ENCODE results near the gene OR9Q1.

Gene OR9Q1

GRCh38 chr11:58060939-58061672 lies 37.4 kb downstream of the OR9Q1 start:
- Histone ChIP-seq H3K4me3 (ENCODE audit: low read depth, low read length) (no peak overlapping the region), H3K27me3 (ENCODE audit: insufficient read depth, low read length) (no peaks in the 10 kb centered on the region), H3K4me1 (ENCODE audit: control insufficient read depth, insufficient read depth, low read length, unreplicated experiment) (peaks cover 34% of the 10 kb centered on the region), H3K27ac (ENCODE audit: low read depth, low read length) (no peak overlapping the region), H2AFZ (ENCODE audit: low read length, unreplicated experiment) (no peak overlapping the region), H3K36me3 (ENCODE audit: insufficient read depth, low read length) (no peaks in the 10 kb centered on the region), H3K79me2 (ENCODE audit: control insufficient read depth, insufficient read depth, low read length, unreplicated experiment) (no peaks in the 10 kb centered on the region)

GRCh38 chr11:58061813-58062212 lies 38.1 kb downstream of the OR9Q1 start:
- peaks cover 34% of the 10 kb centered on the region for H3K4me1 ChIP-seq (ENCODE audit: control insufficient read depth, insufficient read depth, low read length, unreplicated experiment)
- no peak overlapping the region; the same call in 1 of the 2 replicates for H3K4me3 ChIP-seq (ENCODE audit: low read depth, low read length)
- no peaks in the 10 kb centered on the region for H3K36me3 ChIP-seq (ENCODE audit: insufficient read depth, low read length)
- no peak overlapping the region for H2AFZ ChIP-seq (ENCODE audit: low read length, unreplicated experiment)
- H3K27ac ChIP-seq (ENCODE audit: low read depth, low read length) = peak overlapping the region; percentile 48
- H3K27me3 ChIP-seq (ENCODE audit: insufficient read depth, low read length) = no peaks in the 10 kb centered on the region
- no peaks in the 10 kb centered on the region for H3K79me2 ChIP-seq (ENCODE audit: control insufficient read depth, insufficient read depth, low read length, unreplicated experiment)

- Histone ChIP-seq H3K27ac (ENCODE audit: low read depth, low read length) (no peak overlapping the region), H2AFZ (ENCODE audit: low read length, unreplicated experiment) (no peak overlapping the region), H3K27me3 (ENCODE audit: insufficient read depth, low read length) (no peaks in the 10 kb centered on the region), H3K4me3 (ENCODE audit: low read depth, low read length) (no peak overlapping the region), H3K4me1 (ENCODE audit: control insufficient read depth, insufficient read depth, low read length, unreplicated experiment) (no peaks in the 10 kb centered on the region), H3K79me2 (ENCODE audit: control insufficient read depth, insufficient read depth, low read length, unreplicated experiment) (no peaks in the 10 kb centered on the region), H3K36me3 (ENCODE audit: insufficient read depth, low read length) (no peaks in the 10 kb centered on the region)
Observed at GRCh38 chr11:58067685-58068084, 44.0 kb downstream of the OR9Q1 start.

GRCh38 chr11:58068655-58069054 lies 45.0 kb downstream of the OR9Q1 start:
- H3K36me3 ChIP-seq (ENCODE audit: insufficient read depth, low read length) = no peaks in the 10 kb centered on the region
- no peaks in the 10 kb centered on the region for H3K79me2 ChIP-seq (ENCODE audit: control insufficient read depth, insufficient read depth, low read length, unreplicated experiment)
- H3K27ac ChIP-seq (ENCODE audit: low read depth, low read length) = no peak overlapping the region
- H3K4me1 ChIP-seq (ENCODE audit: control insufficient read depth, insufficient read depth, low read length, unreplicated experiment) = no peaks in the 10 kb centered on the region
- H3K4me3 ChIP-seq (ENCODE audit: low read depth, low read length) = no peak overlapping the region
- no peak overlapping the region for H2AFZ ChIP-seq (ENCODE audit: low read length, unreplicated experiment)
- no peaks in the 10 kb centered on the region for H3K27me3 ChIP-seq (ENCODE audit: insufficient read depth, low read length)

GRCh38 chr11:58070585-58070984 lies 46.9 kb downstream of the OR9Q1 start:
- Histone ChIP-seq H3K4me3 (ENCODE audit: low read depth, low read length) (no peak overlapping the region), H3K4me1 (ENCODE audit: control insufficient read depth, insufficient read depth, low read length, unreplicated experiment) (no peaks in the 10 kb centered on the region), H2AFZ (ENCODE audit: low read length, unreplicated experiment) (no peak overlapping the region), H3K79me2 (ENCODE audit: control insufficient read depth, insufficient read depth, low read length, unreplicated experiment) (no peaks in the 10 kb centered on the region), H3K27ac (ENCODE audit: low read depth, low read length) (no peak overlapping the region), H3K27me3 (ENCODE audit: insufficient read depth, low read length) (no peaks in the 10 kb centered on the region), H3K36me3 (ENCODE audit: insufficient read depth, low read length) (no peaks in the 10 kb centered on the region)

- Histone ChIP-seq H3K36me3 (ENCODE audit: insufficient read depth, low read length) (no peaks in the 10 kb centered on the region), H2AFZ (ENCODE audit: low read length, unreplicated experiment) (no peak overlapping the region), H3K27ac (ENCODE audit: low read depth, low read length) (no peak overlapping the region), H3K79me2 (ENCODE audit: control insufficient read depth, insufficient read depth, low read length, unreplicated experiment) (no peaks in the 10 kb centered on the region), H3K4me3 (ENCODE audit: low read depth, low read length) (no peak overlapping the region), H3K27me3 (ENCODE audit: insufficient read depth, low read length) (no peaks in the 10 kb centered on the region), H3K4me1 (ENCODE audit: control insufficient read depth, insufficient read depth, low read length, unreplicated experiment) (no peaks in the 10 kb centered on the region)
Observed at GRCh38 chr11:58075781-58076180, 52.1 kb downstream of the OR9Q1 start.

GRCh38 chr11:58086528-58086927 lies 62.8 kb downstream of the OR9Q1 start:
- H3K27ac ChIP-seq (ENCODE audit: low read depth, low read length) = no peak overlapping the region
- H3K4me1 ChIP-seq (ENCODE audit: control insufficient read depth, insufficient read depth, low read length, unreplicated experiment) = no peaks in the 10 kb centered on the region
- no peaks in the 10 kb centered on the region for H3K79me2 ChIP-seq (ENCODE audit: control insufficient read depth, insufficient read depth, low read length, unreplicated experiment)
- no peak overlapping the region for H3K4me3 ChIP-seq (ENCODE audit: low read depth, low read length)
- H3K27me3 ChIP-seq (ENCODE audit: insufficient read depth, low read length) = no peaks in the 10 kb centered on the region
- H3K36me3 ChIP-seq (ENCODE audit: insufficient read depth, low read length) = no peaks in the 10 kb centered on the region
- no peak overlapping the region for H2AFZ ChIP-seq (ENCODE audit: low read length, unreplicated experiment)

GRCh38 chr11:58097437-58097836 lies 73.8 kb downstream of the OR9Q1 start:
- H3K27ac ChIP-seq (ENCODE audit: low read depth, low read length) = no peak overlapping the region
- H3K27me3 ChIP-seq (ENCODE audit: insufficient read depth, low read length) = peaks cover 10% of the 10 kb centered on the region; the same call in 1 of the 2 replicates
- no peak overlapping the region for H2AFZ ChIP-seq (ENCODE audit: low read length, unreplicated experiment)
- no peaks in the 10 kb centered on the region for H3K4me1 ChIP-seq (ENCODE audit: control insufficient read depth, insufficient read depth, low read length, unreplicated experiment)
- H3K79me2 ChIP-seq (ENCODE audit: control insufficient read depth, insufficient read depth, low read length, unreplicated experiment) = no peaks in the 10 kb centered on the region
- no peak overlapping the region for H3K4me3 ChIP-seq (ENCODE audit: low read depth, low read length)
- no peaks in the 10 kb centered on the region for H3K36me3 ChIP-seq (ENCODE audit: insufficient read depth, low read length)

GRCh38 chr11:58121096-58121495 lies 97.4 kb downstream of the OR9Q1 start:
- no peak overlapping the region for H3K4me3 ChIP-seq (ENCODE audit: low read depth, low read length)
- H2AFZ ChIP-seq (ENCODE audit: low read length, unreplicated experiment) = no peak overlapping the region
- H3K4me1 ChIP-seq (ENCODE audit: control insufficient read depth, insufficient read depth, low read length, unreplicated experiment) = no peaks in the 10 kb centered on the region
- no peak overlapping the region for H3K27ac ChIP-seq (ENCODE audit: low read depth, low read length)
- H3K27me3 ChIP-seq (ENCODE audit: insufficient read depth, low read length) = peaks cover 38% of the 10 kb centered on the region; the same call in 1 of the 2 replicates
- H3K79me2 ChIP-seq (ENCODE audit: control insufficient read depth, insufficient read depth, low read length, unreplicated experiment) = no peaks in the 10 kb centered on the region
- H3K36me3 ChIP-seq (ENCODE audit: insufficient read depth, low read length) = no peaks in the 10 kb centered on the region

- H3K4me1 ChIP-seq (ENCODE audit: control insufficient read depth, insufficient read depth, low read length, unreplicated experiment) = no peaks in the 10 kb centered on the region
- peaks cover 23% of the 10 kb centered on the region; the same call in 1 of the 2 replicates for H3K27me3 ChIP-seq (ENCODE audit: insufficient read depth, low read length)
- no peaks in the 10 kb centered on the region for H3K36me3 ChIP-seq (ENCODE audit: insufficient read depth, low read length)
- no peak within 1 kb of the TSS for H3K4me3 ChIP-seq (ENCODE audit: low read depth, low read length)
- H3K27ac ChIP-seq (ENCODE audit: low read depth, low read length) = no peak within 1 kb of the TSS
- H3K79me2 ChIP-seq (ENCODE audit: control insufficient read depth, insufficient read depth, low read length, unreplicated experiment) = no peaks in the 10 kb centered on the region
- H2AFZ ChIP-seq (ENCODE audit: low read length, unreplicated experiment) = no peak within 1 kb of the TSS
Observed at GRCh38 chr11:58125469-58125868, 101.8 kb downstream of the OR9Q1 start, which contains the start of gene OR9I1. Gene OR9I1 (minus strand): TSS chr11:58125530. CDS start chr11:58119444, 6,086 bp downstream.

- Histone ChIP-seq H3K4me1 (ENCODE audit: control insufficient read depth, insufficient read depth, low read length, unreplicated experiment) (no peaks in the 10 kb centered on the region), H3K79me2 (ENCODE audit: control insufficient read depth, insufficient read depth, low read length, unreplicated experiment) (no peaks in the 10 kb centered on the region), H3K27ac (ENCODE audit: low read depth, low read length) (no peak overlapping the region), H3K36me3 (ENCODE audit: insufficient read depth, low read length) (no peaks in the 10 kb centered on the region), H3K4me3 (ENCODE audit: low read depth, low read length) (no peak overlapping the region), H2AFZ (ENCODE audit: low read length, unreplicated experiment) (no peak overlapping the region), H3K27me3 (ENCODE audit: insufficient read depth, low read length) (peaks cover 23% of the 10 kb centered on the region; the same call in 1 of the 2 replicates)
Observed at GRCh38 chr11:58127350-58127749, 103.7 kb downstream of the OR9Q1 start.

All from ACC112 (cell line).